MM.1S (cell line): ENCODE measurements around the gene SH3PXD2A.

ENCODE experiments used
- EZH2 ChIP-seq: fragments of 300-600 bp; sonication (generic); optimal IDR thresholded peaks from 2 replicates; pipeline ENCODE3; 2017; ENCODE audit warnings: low read depth, mild to moderate bottlenecking, antibody characterized with exemption, low read length, mixed read lengths
- EZH2phosphoT487 ChIP-seq: fragments of 300-600 bp; sonication (generic); IDR thresholded peaks from 2 replicates; pipeline ENCODE4 v1.6.1; 2018; ENCODE audit warnings: antibody characterized with exemption, low read length
- TF ChIP-seq, protein P1 (sequence below): fragments of 300-600 bp; sonication (generic); IDR thresholded peaks from 2 replicates; pipeline ENCODE4 v1.5.1; 2016; ENCODE audit warnings: antibody characterized with exemption, low read length, mixed read lengths

GRCh38 chr10:103731609-103732270 is 123.6 kb downstream of the SH3PXD2A start:
- TF ChIP-seq, protein P1, sequence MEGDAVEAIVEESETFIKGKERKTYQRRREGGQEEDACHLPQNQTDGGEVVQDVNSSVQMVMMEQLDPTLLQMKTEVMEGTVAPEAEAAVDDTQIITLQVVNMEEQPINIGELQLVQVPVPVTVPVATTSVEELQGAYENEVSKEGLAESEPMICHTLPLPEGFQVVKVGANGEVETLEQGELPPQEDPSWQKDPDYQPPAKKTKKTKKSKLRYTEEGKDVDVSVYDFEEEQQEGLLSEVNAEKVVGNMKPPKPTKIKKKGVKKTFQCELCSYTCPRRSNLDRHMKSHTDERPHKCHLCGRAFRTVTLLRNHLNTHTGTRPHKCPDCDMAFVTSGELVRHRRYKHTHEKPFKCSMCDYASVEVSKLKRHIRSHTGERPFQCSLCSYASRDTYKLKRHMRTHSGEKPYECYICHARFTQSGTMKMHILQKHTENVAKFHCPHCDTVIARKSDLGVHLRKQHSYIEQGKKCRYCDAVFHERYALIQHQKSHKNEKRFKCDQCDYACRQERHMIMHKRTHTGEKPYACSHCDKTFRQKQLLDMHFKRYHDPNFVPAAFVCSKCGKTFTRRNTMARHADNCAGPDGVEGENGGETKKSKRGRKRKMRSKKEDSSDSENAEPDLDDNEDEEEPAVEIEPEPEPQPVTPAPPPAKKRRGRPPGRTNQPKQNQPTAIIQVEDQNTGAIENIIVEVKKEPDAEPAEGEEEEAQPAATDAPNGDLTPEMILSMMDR: no peak
- TF ChIP-seq EZH2phosphoT487 (no peak), EZH2 (no peak)
